HG03280 (cell line): ENCODE results near the gene MDFI.

Experiments used
- ATAC-seq: cut with Tn5 transposase; IDR thresholded peaks from one replicate; pipeline ENCODE4 v1.9.1; 2021; ENCODE audit warnings: mild to moderate bottlenecking, moderate library complexity; ENCODE audit not compliant: unreplicated experiment

Gene MDFI, protein sequence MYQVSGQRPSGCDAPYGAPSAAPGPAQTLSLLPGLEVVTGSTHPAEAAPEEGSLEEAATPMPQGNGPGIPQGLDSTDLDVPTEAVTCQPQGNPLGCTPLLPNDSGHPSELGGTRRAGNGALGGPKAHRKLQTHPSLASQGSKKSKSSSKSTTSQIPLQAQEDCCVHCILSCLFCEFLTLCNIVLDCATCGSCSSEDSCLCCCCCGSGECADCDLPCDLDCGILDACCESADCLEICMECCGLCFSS

DNA sequence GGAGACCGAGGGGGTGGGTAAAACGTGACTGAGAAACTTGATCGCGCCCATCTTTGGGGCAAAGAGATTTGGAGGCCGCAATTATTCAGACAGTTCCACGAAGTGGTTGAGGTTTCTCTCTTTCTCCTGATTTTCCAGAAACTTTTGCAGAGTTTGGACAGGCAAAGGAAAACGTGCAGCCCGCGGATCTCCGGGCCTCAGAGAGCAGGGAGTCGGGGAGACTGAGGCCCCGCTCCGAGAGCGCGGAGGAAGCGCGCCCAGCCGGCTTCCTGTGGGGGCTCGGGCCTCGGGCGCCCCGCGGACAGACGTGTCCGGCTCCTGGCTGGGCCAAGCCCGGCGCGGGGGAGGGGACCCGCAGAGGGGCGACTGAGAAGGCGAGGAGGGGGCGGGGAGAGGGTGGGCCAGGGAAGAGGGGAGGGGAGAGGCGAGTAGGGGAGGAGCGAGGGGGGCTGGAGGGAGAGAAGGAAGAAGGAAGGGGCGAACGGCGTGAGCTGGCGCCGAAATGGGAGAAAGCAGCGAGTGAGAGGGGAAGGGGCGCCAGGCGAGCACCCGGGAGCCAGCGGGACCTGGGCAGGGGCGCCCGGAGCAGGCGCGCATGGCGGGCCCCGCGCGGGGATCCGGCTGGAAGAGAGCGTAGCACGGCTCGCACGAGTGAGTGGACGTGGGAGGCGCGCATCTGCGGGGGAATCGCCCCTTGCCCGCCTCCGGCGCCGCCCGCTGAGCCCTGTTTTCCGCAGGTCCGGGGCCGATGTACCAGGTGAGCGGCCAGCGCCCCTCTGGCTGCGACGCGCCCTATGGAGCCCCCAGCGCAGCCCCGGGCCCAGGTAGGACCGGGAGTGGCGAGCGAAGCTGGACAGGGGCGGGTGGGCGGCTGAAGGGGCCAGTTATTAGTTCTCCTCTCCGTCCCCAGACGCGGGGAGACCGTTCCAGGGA lies at the start of gene MDFI:
TSS of gene MDFI (plus strand) at position 467 of the 933 bp plus-strand sequence. CDS start at position 749, 282 bp downstream.
- ATAC-seq: no peak

DNA sequence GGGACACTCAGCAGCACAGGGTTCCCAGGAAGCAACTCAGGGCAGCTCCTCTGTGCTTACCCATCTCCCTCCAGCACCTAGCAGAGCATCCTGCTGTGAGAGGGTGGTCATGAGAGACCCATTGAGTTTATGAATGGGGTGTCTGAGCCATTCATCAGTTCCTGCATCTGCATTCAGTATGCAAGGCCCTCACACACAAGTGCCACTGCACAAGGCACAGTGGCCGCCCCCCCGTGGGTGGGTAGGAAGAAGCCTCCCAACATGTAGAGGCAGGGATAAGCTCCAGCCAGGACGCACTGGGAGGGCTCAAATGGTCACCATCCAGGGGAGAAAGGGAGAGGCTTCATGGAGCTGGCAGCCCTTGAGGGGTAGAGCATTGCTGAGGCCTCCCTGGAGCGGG lies 49.0 kb upstream of the MDFI start:
- no peak for ATAC-seq

DNA sequence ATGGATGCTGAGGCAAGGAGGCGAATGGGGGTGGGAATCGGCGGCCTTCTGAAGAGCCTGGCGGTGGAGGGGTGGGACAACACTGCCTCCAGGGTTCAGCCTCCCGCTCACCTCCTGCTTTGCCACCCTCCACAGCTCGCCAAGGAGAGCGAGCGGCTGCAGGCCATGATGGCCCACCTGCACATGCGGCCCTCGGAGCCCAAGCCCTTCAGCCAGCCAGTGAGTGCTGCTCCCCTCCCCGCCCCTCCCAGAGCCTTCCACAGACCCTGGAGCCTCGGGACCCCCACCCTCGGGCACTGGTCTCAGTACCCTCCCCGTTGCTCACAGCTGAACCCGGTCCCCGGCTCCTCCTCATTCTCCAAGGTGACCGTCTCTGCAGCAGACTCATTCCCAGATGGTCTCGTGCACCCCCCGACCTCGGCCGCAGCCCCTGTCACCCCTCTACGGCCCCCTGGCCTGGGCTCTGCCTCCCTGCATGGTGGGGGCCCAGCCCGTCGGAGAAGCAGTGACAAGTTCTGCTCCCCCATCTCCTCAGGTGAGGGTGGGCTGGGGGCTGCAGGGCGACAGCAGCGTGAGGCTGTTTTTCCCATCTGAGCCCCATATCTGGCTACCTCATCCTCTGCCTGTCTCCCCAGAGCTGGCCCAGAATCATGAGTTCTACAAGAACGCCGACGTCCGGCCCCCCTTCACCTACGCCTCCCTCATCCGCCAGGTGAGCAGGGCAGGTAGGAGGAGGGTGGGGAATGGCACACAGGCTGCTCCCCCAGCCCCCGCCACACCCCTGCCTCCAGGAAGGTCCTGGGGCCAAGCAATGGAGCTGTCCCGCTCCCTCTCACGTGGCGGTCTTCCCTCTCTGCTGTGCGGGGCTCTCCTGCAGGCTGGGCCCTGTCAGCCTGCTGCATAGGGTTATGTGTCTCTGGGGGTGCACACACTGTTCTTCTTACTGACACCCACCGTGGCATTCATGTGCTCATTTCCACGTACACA lies 48.3 kb upstream of the MDFI start:
- ATAC-seq: no peak

DNA sequence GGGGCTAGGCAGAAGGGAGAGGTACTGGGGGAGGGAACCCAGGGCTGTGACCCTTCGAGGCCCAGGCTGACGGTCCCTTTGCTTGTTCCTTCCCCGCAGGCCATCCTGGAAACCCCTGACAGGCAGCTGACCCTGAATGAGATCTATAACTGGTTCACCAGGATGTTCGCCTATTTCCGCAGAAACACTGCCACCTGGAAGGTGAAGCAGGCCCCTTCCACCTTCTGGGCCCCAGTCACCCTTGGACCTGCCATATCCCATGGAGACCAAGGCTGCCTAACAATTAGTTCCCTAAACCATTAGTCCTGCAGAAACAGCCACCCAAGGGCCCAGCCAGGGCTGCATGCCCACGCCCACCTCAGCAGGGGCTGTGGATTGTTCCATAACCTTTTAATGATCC lies 47.1 kb upstream of the MDFI start:
- ATAC-seq: no peak

DNA sequence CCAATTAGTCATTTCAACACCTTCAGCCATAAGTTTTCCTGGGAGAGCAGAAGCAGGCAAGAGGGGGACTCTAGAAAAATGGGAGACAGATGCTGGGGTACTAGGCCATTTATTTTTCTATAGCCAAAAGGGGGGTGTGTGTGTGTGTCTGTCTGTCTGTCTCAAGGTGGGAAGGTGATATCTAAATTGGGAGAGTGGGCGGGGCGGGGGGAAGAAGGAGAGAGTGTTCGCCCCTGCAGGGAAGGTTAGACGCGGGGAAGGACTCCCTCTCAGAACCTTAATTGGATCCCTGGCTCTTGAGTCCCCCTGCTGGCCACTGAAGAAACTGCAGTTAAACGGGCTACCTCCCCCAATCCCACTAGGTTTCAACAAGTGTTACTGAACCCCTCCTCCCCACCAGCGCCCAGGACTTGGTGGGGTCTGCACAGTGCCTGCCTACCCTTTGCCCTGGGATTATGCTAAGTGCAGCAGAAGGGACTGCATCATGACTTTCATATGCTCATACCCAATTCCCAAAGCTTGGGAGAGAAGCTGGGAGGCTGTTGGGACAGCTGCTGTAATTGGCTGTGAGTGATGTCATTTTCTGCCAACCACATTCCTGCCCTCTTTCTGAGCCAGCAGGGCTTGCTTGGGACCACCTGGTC lies 46.3 kb upstream of the MDFI start:
- no peak for ATAC-seq

DNA sequence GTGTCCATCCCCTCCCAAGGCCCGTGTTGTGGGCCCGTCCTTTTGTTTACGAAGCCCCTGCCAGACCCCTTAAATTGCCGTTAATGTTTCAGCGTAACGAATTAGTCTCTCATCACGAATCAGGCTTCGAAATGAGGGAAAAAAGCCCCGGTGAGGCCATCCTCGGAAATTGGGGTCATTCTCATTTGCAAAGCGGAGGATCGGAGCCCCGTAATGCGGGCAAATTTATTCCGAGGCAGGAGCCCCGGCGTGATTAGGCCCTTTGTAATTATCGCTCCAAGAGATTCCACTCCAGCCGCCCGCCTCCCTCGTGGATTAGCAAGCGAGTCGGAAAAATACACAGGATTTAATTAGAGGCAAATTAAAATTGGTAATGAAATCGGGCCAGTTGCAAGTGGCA lies 44.9 kb upstream of the MDFI start:
- no peak for ATAC-seq

DNA sequence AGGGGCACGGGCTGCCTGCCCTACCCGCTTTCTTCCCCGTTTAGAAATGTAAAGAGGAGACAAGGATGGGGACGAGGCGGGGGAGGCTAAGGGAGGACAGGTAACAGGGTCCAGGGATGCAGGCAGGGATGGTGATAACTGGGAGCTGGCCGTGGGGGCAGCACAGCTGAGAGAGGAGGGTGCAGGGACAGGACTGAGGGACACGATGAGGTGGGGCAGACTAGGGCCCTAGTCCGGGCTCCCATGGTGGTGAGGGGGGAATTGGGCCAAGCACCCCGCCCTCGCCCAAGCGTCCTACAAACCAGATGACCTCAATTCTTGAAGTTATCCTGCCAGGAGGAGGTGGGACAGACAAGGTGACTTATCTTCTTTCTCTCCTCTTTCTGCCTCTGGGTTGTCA lies 44.4 kb upstream of the MDFI start:
- no peak for ATAC-seq

DNA sequence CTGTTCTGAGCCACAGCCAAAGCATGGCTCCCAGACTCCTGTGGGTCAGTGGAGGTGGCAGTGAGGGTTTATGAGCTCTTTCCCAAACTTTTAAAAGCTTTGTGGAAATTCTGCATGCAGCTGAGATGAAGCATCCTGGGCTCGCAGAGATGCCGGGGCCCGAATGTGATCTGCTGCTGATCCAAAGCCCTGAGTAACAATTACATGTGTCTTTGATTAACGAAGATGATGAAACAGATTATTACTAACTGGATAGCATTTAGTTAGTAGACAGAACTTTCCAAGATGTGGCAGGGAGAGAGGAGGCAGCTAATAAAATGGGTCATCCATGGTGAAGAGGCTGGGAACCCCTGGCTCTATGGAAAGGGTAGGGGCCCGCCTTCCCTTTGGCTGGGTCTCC lies 43.9 kb upstream of the MDFI start:
- ATAC-seq: no peak

DNA sequence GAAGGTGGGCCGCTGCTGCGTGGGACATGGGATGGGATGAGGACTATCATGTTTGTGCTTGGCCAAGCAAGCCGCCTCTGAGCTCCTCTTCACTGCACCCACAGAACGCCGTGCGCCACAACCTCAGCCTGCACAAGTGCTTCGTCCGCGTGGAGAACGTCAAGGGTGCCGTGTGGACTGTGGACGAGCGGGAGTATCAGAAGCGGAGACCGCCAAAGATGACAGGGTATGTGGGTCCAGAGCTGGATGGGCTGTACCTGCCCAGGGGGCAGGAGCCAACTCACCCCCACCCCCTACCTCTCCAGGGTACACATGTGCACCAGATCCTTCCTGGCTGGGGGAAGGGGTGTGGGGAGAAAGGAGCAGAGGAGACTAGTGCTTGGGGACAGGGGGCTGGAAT lies 43.5 kb upstream of the MDFI start:
- no peak for ATAC-seq

DNA sequence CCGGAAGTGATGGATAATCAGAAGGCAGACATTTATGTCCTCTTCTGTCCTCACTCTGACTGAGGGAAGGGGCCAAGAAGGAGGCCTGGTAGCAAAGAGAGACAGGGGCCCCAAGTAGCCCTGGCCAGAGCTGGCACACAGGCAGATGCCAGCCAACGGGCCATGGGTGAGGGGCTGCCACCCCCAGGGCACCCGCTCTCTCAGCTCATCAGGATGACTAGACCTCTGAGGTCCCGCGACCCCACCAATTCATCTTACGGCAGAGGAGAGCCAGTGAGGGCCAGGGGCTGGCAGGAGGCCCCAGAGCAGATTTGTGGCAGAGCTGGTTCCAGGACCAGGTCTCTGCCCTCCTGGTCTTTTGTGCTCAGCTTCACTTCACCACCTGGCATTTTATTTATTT lies 43.1 kb upstream of the MDFI start:
- no peak for ATAC-seq

DNA sequence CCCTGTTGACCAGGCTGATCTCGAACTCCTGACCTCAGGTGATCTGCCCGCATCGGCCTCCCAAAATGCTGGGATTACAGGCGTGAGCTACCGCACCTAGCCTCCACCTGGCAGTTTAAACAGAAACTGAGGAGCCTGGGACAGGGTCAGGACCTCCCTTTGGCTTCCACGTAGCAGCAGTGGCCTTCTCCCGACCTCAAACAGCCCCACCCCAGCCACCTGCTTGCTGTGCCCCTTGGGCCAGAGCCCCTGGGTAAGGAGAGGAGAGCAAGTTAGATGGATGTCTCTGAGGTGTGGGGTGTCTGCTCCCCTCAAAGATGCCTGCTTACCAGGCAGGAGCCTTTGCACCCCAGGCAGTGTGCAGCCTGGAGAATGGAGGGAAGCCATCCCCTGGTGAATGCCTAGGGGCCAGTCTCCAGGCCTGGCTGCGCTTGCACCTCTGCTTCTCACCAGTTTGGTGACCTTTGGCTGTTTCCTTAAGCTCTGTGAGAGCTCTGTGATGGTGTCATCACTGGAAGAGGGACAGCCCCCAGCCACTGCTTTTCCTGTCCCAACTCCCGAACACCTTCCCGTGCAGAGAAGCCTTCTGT lies 42.1 kb upstream of the MDFI start:
- ATAC-seq: no peak

DNA sequence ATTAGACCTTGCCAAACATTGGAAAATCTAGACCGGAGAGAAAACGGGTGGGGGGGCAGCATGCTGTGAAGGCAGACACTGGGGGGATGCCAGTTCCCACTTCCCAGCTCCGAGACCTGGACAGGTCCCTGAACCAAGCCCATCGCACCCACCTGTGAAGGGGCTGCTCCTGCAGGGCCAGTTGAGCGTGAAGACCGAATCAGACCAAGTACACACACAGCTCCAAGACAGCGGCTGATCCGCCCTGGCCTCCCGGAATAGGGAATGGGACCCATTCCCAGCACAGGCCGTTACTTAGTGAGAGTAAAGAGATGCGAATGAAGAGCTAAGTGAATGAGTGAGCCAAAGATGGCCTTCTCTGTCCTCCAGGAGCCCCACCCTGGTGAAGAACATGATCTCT lies 41.5 kb upstream of the MDFI start:
- no peak for ATAC-seq

DNA sequence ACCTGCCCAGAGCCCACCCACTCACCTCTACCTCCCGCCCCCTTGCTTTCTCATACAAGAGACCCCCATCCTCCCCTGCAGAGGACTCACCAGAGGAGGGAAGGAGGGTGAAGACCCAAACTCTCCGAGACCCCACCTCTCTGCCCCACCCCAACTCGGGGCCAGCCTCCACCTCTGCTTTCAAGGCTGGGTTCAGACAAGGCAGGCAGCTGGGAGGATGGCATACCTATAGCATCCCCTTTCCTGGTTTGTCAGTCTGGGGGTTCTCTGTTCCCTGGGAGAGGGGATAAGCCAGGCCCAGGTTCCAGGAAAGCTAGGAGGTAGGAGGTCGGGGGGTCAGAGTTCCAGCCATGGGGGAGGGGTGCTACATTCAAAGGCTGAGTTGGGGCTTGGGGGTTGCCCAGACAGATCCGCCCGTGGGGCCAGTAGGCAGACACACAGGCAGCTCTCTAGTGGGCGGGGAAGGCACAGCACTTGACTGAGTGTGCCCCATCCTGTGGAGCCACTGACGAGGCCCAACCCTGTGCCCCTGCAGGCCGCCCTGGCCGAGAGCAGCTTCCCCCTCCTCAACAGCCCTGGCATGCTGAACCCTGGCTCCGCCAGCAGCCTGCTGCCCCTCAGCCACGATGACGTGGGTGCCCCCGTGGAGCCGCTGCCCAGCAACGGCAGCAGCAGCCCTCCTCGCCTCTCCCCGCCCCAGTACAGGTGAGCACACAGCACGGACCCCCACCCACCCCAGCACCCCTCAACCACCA lies 40.8 kb upstream of the MDFI start:
- no peak for ATAC-seq

DNA sequence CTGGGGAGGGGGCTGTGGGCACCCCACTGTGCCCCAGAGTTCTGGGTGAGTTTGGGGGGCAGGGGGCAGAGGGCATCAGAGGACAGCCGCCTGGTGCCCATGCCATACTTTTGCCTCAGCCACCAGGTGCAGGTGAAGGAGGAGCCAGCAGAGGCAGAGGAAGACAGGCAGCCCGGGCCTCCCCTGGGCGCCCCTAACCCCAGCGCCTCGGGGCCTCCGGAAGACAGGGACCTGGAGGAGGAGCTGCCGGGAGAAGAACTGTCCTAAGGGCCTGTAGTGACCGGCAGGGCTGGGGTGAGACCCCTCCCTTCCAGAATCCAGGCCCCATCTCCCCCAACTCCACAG lies 39.6 kb upstream of the MDFI start:
- ATAC-seq: no peak

DNA sequence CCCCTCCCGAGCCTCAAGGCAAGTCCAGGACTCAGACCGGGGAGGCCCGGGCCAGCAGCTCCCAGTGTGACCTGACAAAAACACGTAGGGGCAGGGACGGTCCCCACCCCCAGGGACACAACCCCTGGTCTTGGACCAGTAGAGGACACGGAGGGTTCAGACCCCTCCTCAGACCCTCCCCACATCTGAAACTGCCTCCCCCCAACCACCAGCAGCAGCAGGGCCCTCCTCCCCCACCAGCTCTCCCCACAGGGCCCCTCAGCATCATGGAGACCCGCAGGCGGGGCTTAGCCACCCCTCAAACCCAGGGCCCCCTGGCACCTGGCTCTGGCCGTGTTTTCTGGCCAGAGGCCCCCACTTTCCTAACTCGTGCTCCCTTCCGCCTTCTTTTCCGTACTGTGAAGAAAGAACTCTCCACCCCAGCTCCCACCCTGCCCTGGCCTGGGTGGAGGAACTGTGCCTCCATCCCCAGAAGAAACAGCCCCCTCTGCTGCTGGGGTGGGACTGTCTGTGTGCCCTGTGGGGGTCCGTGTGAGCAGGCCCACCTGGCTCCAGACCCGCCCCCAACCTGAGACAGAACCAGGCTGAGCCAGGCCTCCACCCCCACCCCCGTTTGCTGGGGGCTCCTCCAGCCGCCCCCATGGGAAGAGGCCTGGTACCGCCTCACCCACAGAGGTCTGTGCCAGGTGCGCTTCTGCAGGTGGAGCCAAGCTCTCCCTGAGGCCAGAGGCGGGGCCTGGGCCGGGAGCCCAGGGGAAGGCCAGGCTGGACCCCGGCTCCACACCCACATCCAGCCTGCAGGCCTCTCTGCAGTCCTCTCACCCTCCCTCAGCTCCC lies 39.0 kb upstream of the MDFI start:
- no peak for ATAC-seq

DNA sequence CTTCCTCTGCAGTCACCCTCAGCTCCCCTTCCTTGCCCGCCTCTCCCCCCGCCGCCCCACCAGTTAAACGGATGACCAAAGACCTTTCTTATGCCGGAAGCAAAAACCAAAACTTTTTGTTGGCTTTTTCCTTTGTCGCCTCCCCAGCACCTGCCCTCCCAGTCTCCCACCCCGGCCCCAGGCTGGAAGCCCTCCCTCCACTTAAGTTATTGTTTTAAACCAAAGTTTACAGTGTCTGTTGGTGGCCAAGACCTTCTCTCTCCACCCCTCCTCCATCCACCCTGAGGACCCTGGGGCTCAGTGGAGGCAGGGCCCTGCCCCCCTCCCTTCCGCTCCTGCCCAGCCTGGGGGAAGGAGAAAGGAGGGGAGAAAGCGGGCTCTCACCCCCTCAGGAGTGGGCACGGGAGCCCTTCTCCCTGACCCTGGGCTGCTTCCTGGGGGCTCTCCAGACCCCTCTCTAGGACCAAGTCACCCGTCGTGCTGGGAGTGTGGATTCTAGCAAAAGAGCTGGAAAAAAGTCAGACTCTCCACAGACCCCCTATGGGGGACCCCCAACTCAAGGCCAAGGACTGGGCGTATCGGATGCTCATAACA lies 38.3 kb upstream of the MDFI start:
- no peak for ATAC-seq

DNA sequence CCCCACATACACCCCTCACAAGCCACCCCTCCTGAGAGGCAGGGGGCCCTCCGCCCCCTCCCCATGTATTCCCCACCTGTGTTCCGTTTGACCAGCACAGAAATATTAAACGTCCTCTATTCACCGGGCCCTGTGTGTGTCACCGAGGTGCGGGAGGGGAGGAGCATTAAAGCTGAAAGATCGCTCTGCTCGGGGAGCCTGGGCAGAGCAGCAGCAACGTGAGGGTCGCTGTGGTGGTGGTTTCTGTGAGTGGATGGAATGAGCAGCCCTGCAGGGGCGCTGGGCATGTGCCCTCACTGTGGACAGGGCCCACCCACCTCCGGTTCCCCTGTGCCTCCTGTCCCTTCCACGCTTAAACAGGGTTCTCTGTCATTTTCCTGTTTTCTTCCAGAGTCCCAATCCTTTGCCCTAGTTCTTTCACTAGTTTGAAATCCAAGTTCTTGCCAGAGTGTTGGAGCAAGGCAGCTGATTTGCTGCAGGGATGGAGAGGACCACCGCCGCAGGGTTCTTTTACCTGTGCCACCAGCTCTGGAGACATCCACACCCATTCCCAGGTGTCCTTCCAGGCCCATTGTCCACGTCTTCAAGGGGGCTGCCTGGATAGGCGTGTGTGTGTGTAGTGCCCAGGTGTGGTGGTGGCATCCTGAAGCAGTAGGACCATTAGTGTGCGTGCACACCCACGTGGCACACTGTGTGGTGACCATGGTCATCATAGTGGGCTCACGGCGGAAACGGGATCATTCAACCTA lies 37.6 kb upstream of the MDFI start:
- ATAC-seq: no peak

DNA sequence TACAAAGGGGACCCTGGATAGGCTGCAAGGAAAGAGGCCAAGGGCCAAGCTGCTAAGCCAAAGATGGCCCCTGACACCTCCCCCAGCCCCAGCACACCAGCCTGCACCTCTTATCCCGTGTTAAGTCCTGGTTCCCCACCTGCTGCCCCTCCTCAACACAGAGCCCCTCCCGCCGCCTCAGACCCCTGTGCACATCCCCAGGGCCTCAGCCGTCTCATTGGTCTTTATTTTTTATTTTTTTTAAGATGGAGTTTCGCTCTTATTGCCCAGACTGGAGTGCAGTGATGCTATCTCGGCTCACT lies 37.1 kb upstream of the MDFI start:
- no peak for ATAC-seq
